GM12878 (cell line): ENCODE data around the gene C5orf15. TPM values are rescaled to one million over a fixed set of nuclear protein-coding genes. Genes with fewer than 3 reads are reported as not detected.

Experiments
- ATAC-seq: fragments of 200-7000 bp; cut with Tn5 transposase; 3 replicates; pipeline ENCODE4 v1.9.1; 2020; ENCODE audit warnings: mild to moderate bottlenecking, moderate library complexity
- BruUV-seq: library from RNA; stranded (reverse); fragments of 400-500 nt; replicated peaks from 2 replicates; lab custom pipeline; 2021; lab: Mats Ljungman, UMichigan
- CTCF ChIA-PET: fragments of 300-600 bp; sonication (Branson Sonifier 250); formaldehyde crosslinking; extraction: SDS; loops from one replicate; lab custom pipeline; 2021; ENCODE audit warnings: inconsistent platforms; lab: Yijun Ruan, JAX
- POLR2A ChIA-PET: fragments of 350-600 bp; formaldehyde crosslinking; extraction: SDS; loops from one replicate; lab custom pipeline; 2021; ENCODE audit warnings: inconsistent platforms; lab: Charles Lee
- RAD21 ChIA-PET: fragments of 300-600 bp; sonication (Branson Sonifier 250); formaldehyde crosslinking; loops from one replicate; lab custom pipeline; 2023; ENCODE audit warnings: antibody characterized with exemption; ENCODE audit not compliant: unreplicated experiment; lab: Charles Lee
- SMC1A ChIA-PET: fragments of 300-600 bp; sonication (Branson Sonifier 250); formaldehyde crosslinking; loops from one replicate; lab custom pipeline; 2023; ENCODE audit not compliant: unreplicated experiment, uncharacterized antibody; lab: Charles Lee
- DNase-seq: peaks from one replicate; pipeline ENCODE4 v3.0.0-alpha.2; 2011; ENCODE audit warnings: low read depth, low spot score
- FAIRE-seq: peaks from 3 replicates; lab custom pipeline; 2011; peaks lifted over from hg19 to GRCh38; lab: Jason Lieb, UNC
- H2AFZ ChIP-seq: 2 replicates; pipeline ENCODE4 v1.6.0; 2011; ENCODE audit warnings: low read depth, low read length, control low read depth; ENCODE audit not compliant: control insufficient read depth
- H3K27ac ChIP-seq: 2 replicates; pipeline ENCODE4 v1.5.1; 2011; ENCODE audit warnings: control low read depth; ENCODE audit not compliant: control insufficient read depth, insufficient read depth
- H3K27me3 ChIP-seq, 2 experiments: replicated peaks in 1 of 2; 2 replicates each; pipeline versions ENCODE4 v1.6.0 to v1.6.1; 2011; ENCODE audit warnings: low read length in 1 of 2; ENCODE audit not compliant: control insufficient read depth in 2 of 2, insufficient read depth in 2 of 2
- H3K36me3 ChIP-seq, 2 experiments: 2 replicates each; pipeline ENCODE4 v1.5.1; 2011; ENCODE audit warnings: low read length in 1 of 2; ENCODE audit not compliant: control insufficient read depth in 2 of 2, insufficient read depth in 2 of 2
- H3K4me1 ChIP-seq: 2 replicates; pipeline ENCODE4 v1.6.1; 2011; ENCODE audit warnings: mild to moderate bottlenecking, low read length, moderate library complexity, mixed read lengths; ENCODE audit not compliant: control insufficient read depth, insufficient read depth
- H3K4me2 ChIP-seq: 2 replicates; pipeline ENCODE4 v1.6.0; 2011; ENCODE audit warnings: control low read depth; ENCODE audit not compliant: control insufficient read depth, insufficient read depth
- H3K4me3 ChIP-seq: fragments of 200-600 bp; sonication (generic); 2 replicates; pipeline ENCODE4 v1.5.1; 2016
- H3K79me2 ChIP-seq: 2 replicates; pipeline ENCODE4 v1.6.0; 2011; ENCODE audit warnings: low read length; ENCODE audit not compliant: control insufficient read depth, insufficient read depth
- H3K9ac ChIP-seq: 2 replicates; pipeline ENCODE4 v1.8.0; 2011; ENCODE audit warnings: low read length, control low read depth, mixed read lengths; ENCODE audit not compliant: control insufficient read depth, insufficient read depth
- H3K9me3 ChIP-seq: replicated peaks from 3 replicates; pipeline ENCODE4 v1.5.1; 2011; ENCODE audit warnings: mild to moderate bottlenecking, low read length; ENCODE audit not compliant: control insufficient read depth, insufficient read depth
- H4K20me1 ChIP-seq: 2 replicates; pipeline ENCODE4 v1.6.0; 2011; ENCODE audit not compliant: control insufficient read depth, insufficient read depth
- ATF3 ChIP-seq: IDR thresholded peaks from 2 replicates; pipeline ENCODE4 v1.6.1; 2011; ENCODE audit warnings: low read depth, mild to moderate bottlenecking, low read length, moderate library complexity, borderline replicate concordance; ENCODE audit errors: extremely low read depth
- CBX5 ChIP-seq: sonication (generic); IDR thresholded peaks from 2 replicates; pipeline ENCODE4 v1.6.1; 2016; ENCODE audit warnings: low read depth, moderate library complexity, mild to moderate bottlenecking, inconsistent platforms
- JUND ChIP-seq: IDR thresholded peaks from 2 replicates; pipeline ENCODE4 v1.6.1; 2012; ENCODE audit warnings: low read depth, mild to moderate bottlenecking, low read length, improper control_type of control experiment, moderate library complexity
- MEF2A ChIP-seq: IDR thresholded peaks from 2 replicates; pipeline ENCODE4 v1.6.1; 2011; ENCODE audit warnings: low read depth, mild to moderate bottlenecking, low read length, moderate library complexity; ENCODE audit not compliant: insufficient read depth
- RBBP5 ChIP-seq: fragments of 200-600 bp; sonication (generic); conservative IDR thresholded peaks from 2 replicates; pipeline ENCODE4 v1.6.1; 2016
- RFX5 ChIP-seq: IDR thresholded peaks from 2 replicates; pipeline ENCODE4 v1.6.1; 2011; ENCODE audit warnings: low read depth, low read length, improper control_type of control experiment
- SMAD1 ChIP-seq: fragments of 450-650 bp; IDR thresholded peaks from 2 replicates; pipeline ENCODE4 v1.6.1; 2018; ENCODE audit warnings: mild to moderate bottlenecking, low read depth; ENCODE audit not compliant: partially characterized antibody
- TAF1 ChIP-seq: IDR thresholded peaks from 2 replicates; pipeline ENCODE4 v1.6.1; 2011; ENCODE audit warnings: mild to moderate bottlenecking, low read depth, low read length, borderline replicate concordance
- ZNF592 ChIP-seq: fragments of 450-650 bp; IDR thresholded peaks from 2 replicates; pipeline ENCODE4 v1.6.1; 2017; ENCODE audit warnings: mild to moderate bottlenecking, moderate library complexity
- WGBS: methylation state at CpG from one replicate; pipeline ENCODE4 v1.1.6; 2016; ENCODE audit warnings: low lambda C conversion rate; ENCODE audit not compliant: insufficient replicate concordance, insufficient coverage; ENCODE audit errors: missing lambda C conversion rate; 5-methylcytosine and 5-hydroxymethylcytosine counted together
- in situ Hi-C: fragments of 300-500 bp; cut with MboI; formaldehyde crosslinking; loops from 9 replicates; pipeline ENCODE4 v1.14.3; 2018; ENCODE audit warnings: mixed read lengths
- intact Hi-C: fragments of 100-400 bp; cut with micrococcal nuclease; formaldehyde crosslinking; loops from one replicate; pipeline ENCODE4 v1.14.2; 2022; ENCODE audit not compliant: unreplicated experiment
- polyA plus RNA-seq, 11 experiments: library from polyadenylated mRNA; depleted of rRNA in 4 of 11; unstranded in 6 of 11; stranded (reverse) in 5 of 11; fragments of >200 nt; fragmentation: Nextera tagmentation in 4 of 11; fragmentation: Illumina TruSeq in 1 of 11; extraction: Ambion mirVana in 4 of 11; extraction: Trizol in 1 of 11; gene quantifications; 1 replicate in 1 of 11; 2 replicates in 10 of 11; pipeline versions ENCODE4 v1.2.1 to v1.2.3, GENCODE V29; 2011 to 2016; ENCODE audit warnings: inconsistent platforms in 2 of 11, missing spikeins in 2 of 11, low read depth in 1 of 11
- total RNA-seq, 4 experiments: library from RNA; depleted of rRNA in 3 of 4; stranded (reverse); fragments of >200 nt in 3 of 4; fragmentation: Illumina TruSeq in 1 of 4; extraction: Trizol in 1 of 4; gene quantifications; 2 replicates each; pipeline versions ENCODE4 v1.2.1 to v1.2.3, GENCODE V29; 2013 to 2021
- TF ChIP-seq, protein P1 (sequence below): fragments of 450-650 bp; IDR thresholded peaks from 2 replicates; pipeline ENCODE4 v1.6.1; 2018; ENCODE audit warnings: borderline replicate concordance, mild to moderate bottlenecking; ENCODE audit not compliant: partially characterized antibody
- TF ChIP-seq, protein P2 (sequence below): fragments of 450-650 bp; IDR thresholded peaks from 2 replicates; pipeline ENCODE4 v1.6.1; 2017; ENCODE audit warnings: antibody characterized with exemption, mild to moderate bottlenecking, moderate library complexity

Gene C5orf15
- total and polyA plus RNA-seq, 10 of the 15 experiments (the other 5 are each of a cell fraction or from before 2014, with no cell fraction given), result 21.7 to 69.6 (median 46.0) TPM

DNA sequence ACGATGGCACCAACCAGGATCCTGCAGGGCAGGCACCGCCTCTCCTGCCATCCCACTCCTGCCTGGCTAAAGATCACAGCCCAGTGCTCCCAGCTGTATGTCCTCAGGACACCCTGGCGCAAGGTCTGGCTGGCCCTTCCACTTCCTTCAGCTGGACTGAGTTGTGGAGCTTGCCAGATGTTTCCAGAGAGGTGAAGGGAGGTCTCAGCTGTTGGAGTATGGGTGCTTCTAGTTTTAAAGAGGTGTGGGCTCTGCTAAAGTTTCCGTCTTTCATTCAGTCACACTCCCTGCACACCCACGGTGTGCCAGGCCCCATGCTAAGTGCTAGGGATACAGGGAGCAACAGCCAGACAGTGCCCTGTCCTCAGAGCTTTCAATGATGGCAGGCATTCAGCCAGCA, 34.1 kb downstream of the C5orf15 start:
- H3K4me1 ChIP-seq, result peaks cover 74% of the 10 kb centered on the region
- no peaks in the 10 kb centered on the region for H3K79me2 ChIP-seq
- RAD21 ChIA-PET, result interaction anchor here (1.3 kb wide), 1 partner anchor 9 kb away, joined by 3 read pairs; no protein-coding TSS in a partner anchor
- no peaks in the 10 kb centered on the region for H3K9me3 ChIP-seq
- SMC1A ChIA-PET, result interaction anchor here (1.0 to 1.1 kb wide), 2 partner anchors 46 to 401 kb away, joined by 3 to 5 read pairs; no protein-coding TSS in a partner anchor
- H3K36me3 ChIP-seq, result no peaks in the 10 kb centered on the region
- H3K27me3 ChIP-seq, result no peaks in the 10 kb centered on the region
- ATAC-seq (no peak), DNase-seq (no peak), FAIRE-seq (no peak)
- CTCF ChIA-PET, result interaction anchor here (0.7 to 1.7 kb wide), 4 partner anchors 29 to 66 kb away, joined by 3 to 5 read pairs (median 4); no protein-coding TSS in a partner anchor
- 65% methylated on average over 5 of the region's 5 CpGs for WGBS
- intact Hi-C loops, result no loop called here
- H3K27ac ChIP-seq, result no peak overlapping the region
- BruUV-seq, result no TSS peak
- POLR2A ChIA-PET, result interaction anchor here (1.3 kb wide), 1 partner anchor 23 kb away, joined by 3 read pairs; no protein-coding TSS in a partner anchor
- H2AFZ ChIP-seq, result peak overlapping the region; percentile 49; the same call in 1 of the 2 replicates
- in situ Hi-C loops, result no loop called here
- H3K9ac ChIP-seq, result no peak overlapping the region
- no peak overlapping the region for H3K4me3 ChIP-seq
- H4K20me1 ChIP-seq, result no peaks in the 10 kb centered on the region
- H3K4me2 ChIP-seq, result no peak overlapping the region
- no peak for TF ChIP-seq CBX5
- no peak for TF ChIP-seq TAF1
- TF ChIP-seq, protein P1, sequence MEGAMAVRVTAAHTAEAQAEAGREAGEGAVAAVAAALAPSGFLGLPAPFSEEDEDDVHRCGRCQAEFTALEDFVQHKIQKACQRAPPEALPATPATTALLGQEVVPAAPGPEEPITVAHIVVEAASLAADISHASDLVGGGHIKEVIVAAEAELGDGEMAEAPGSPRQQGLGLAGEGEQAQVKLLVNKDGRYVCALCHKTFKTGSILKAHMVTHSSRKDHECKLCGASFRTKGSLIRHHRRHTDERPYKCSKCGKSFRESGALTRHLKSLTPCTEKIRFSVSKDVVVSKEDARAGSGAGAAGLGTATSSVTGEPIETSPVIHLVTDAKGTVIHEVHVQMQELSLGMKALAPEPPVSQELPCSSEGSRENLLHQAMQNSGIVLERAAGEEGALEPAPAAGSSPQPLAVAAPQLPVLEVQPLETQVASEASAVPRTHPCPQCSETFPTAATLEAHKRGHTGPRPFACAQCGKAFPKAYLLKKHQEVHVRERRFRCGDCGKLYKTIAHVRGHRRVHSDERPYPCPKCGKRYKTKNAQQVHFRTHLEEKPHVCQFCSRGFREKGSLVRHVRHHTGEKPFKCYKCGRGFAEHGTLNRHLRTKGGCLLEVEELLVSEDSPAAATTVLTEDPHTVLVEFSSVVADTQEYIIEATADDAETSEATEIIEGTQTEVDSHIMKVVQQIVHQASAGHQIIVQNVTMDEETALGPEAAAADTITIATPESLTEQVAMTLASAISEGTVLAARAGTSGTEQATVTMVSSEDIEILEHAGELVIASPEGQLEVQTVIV, result no peak
- TF ChIP-seq RBBP5, result no peak
- TF ChIP-seq MEF2A, result no peak
- no peak for TF ChIP-seq JUND
- TF ChIP-seq, protein P2, sequence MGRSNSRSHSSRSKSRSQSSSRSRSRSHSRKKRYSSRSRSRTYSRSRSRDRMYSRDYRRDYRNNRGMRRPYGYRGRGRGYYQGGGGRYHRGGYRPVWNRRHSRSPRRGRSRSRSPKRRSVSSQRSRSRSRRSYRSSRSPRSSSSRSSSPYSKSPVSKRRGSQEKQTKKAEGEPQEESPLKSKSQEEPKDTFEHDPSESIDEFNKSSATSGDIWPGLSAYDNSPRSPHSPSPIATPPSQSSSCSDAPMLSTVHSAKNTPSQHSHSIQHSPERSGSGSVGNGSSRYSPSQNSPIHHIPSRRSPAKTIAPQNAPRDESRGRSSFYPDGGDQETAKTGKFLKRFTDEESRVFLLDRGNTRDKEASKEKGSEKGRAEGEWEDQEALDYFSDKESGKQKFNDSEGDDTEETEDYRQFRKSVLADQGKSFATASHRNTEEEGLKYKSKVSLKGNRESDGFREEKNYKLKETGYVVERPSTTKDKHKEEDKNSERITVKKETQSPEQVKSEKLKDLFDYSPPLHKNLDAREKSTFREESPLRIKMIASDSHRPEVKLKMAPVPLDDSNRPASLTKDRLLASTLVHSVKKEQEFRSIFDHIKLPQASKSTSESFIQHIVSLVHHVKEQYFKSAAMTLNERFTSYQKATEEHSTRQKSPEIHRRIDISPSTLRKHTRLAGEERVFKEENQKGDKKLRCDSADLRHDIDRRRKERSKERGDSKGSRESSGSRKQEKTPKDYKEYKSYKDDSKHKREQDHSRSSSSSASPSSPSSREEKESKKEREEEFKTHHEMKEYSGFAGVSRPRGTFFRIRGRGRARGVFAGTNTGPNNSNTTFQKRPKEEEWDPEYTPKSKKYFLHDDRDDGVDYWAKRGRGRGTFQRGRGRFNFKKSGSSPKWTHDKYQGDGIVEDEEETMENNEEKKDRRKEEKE, result no peak
- no peak for TF ChIP-seq RFX5
- TF ChIP-seq SMAD1, result no peak
- TF ChIP-seq ATF3, result no peak
- no peak for TF ChIP-seq ZNF592
